Esophagus squamous epithelium (tissue), 5 donors: ENCODE results near the gene NR6A1. TPM values are rescaled to one million over a fixed set of nuclear protein-coding genes. Genes with fewer than 3 reads are reported as not detected.

ENCODE experiments used
- DNase-seq: peaks from one replicate; lab custom pipeline; 2025; lab: John Stamatoyannopoulos, UW
- H3K27ac ChIP-seq, 4 donors: fragments of 200-600 bp; sonication (generic); one replicate each; pipeline ENCODE4 v1.5.1; 2016 to 2019; ENCODE audit warnings: mild to moderate bottlenecking in 1 of 4
- H3K27me3 ChIP-seq, 4 donors: fragments of 200-600 bp; sonication (generic); 1 replicate in 3 of 4; 2 replicates in 1 of 4; pipeline versions ENCODE4 v1.5.1 to v1.6.0; 2017 to 2021; ENCODE audit warnings: antibody characterized with exemption in 1 of 4
- H3K36me3 ChIP-seq, 3 donors: fragments of 200-600 bp; sonication (generic); one replicate each; pipeline ENCODE4 v1.5.1; 2016 to 2019
- H3K4me1 ChIP-seq, 3 donors: fragments of 200-600 bp; sonication (generic); one replicate each; pipeline ENCODE4 v1.5.1; 2017 to 2019
- H3K4me3 ChIP-seq, 4 donors: fragments of 200-600 bp; sonication (generic); 1 replicate in 3 of 4; 2 replicates in 1 of 4; pipeline ENCODE4 v1.5.1; 2016 to 2019; ENCODE audit warnings: mild to moderate bottlenecking in 2 of 4, moderate library complexity in 1 of 4
- H3K9me3 ChIP-seq, 3 donors: fragments of 200-600 bp; sonication (generic); one replicate each; pipeline ENCODE4 v1.5.1; 2016 to 2019
- POLR2A ChIP-seq, 4 donors: fragments of 450-650 bp; IDR thresholded peaks; one replicate each; pipeline ENCODE4 v1.6.1; 2017; ENCODE audit warnings: antibody characterized with exemption in 4 of 4, mild to moderate bottlenecking in 4 of 4, moderate library complexity in 3 of 4
- WGBS, 2 donors: methylation state at CpG; one replicate each; pipeline ENCODE4 v1.1.5; 2018; 5-methylcytosine and 5-hydroxymethylcytosine counted together
- intact Hi-C: fragments of 100-400 bp; cut with DNase I; formaldehyde crosslinking; loops from one replicate; pipeline ENCODE4 v1.15.0; 2022
- total RNA-seq, 4 donors: library from RNA; depleted of rRNA; stranded (reverse); fragments of >200 nt; gene quantifications; one replicate each; pipeline ENCODE4 v1.1.0, GENCODE V29; 2016
- TF ChIP-seq, protein P1 (sequence below), 6 experiments: fragments of 450-650 bp in 4 of 6; fragments of 200-600 bp in 2 of 6; sonication (generic) in 2 of 6; IDR thresholded peaks; one replicate each; pipeline ENCODE4 v1.5.1; 2016 to 2019; ENCODE audit warnings: antibody characterized with exemption in 6 of 6, mild to moderate bottlenecking in 4 of 6, moderate library complexity in 4 of 6
- donor health status: DM: yes; HTN: yes; CAD: no.

NR6A1 gene
- total RNA-seq, 4 donors from 2014 or later, result 1.9 to 4.0 (median 2.7) TPM

DNA sequence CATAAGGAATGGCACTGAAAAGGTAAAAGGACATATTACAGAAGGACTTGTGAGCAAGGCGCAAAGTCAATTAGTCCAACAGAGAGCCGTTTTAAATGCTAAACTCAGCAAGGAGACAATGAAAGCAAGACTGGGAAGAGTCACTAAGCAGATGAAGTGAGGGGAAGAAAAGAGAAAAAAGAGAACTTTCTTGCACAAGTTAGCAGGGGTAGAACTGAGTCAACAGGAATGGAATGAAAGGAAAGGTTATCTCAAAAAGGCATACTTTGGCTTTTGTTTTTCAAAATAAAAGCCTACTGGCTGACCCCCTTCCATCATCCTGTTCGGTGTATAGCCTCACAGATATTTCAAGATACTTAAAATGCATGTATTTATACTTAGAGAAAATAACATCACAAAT, 75.0 kb downstream of the NR6A1 start:
- Histone ChIP-seq H3K36me3 (no peaks in the 10 kb centered on the region), H3K4me1 (no peaks in the 10 kb centered on the region), H3K27ac (no peak overlapping the region), H3K27me3 (no peaks in the 10 kb centered on the region), H3K9me3 (no peaks in the 10 kb centered on the region), H3K4me3 (no peak overlapping the region)
- 85 to 93% methylated on average over 3 of the region's 3 CpGs for WGBS, 2 donors
- DNase-seq, result no peak
- intact Hi-C loops, result no loop called here
- TF ChIP-seq, protein P1, sequence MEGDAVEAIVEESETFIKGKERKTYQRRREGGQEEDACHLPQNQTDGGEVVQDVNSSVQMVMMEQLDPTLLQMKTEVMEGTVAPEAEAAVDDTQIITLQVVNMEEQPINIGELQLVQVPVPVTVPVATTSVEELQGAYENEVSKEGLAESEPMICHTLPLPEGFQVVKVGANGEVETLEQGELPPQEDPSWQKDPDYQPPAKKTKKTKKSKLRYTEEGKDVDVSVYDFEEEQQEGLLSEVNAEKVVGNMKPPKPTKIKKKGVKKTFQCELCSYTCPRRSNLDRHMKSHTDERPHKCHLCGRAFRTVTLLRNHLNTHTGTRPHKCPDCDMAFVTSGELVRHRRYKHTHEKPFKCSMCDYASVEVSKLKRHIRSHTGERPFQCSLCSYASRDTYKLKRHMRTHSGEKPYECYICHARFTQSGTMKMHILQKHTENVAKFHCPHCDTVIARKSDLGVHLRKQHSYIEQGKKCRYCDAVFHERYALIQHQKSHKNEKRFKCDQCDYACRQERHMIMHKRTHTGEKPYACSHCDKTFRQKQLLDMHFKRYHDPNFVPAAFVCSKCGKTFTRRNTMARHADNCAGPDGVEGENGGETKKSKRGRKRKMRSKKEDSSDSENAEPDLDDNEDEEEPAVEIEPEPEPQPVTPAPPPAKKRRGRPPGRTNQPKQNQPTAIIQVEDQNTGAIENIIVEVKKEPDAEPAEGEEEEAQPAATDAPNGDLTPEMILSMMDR (IDR thresholded peaks at IDR 0.05), result no peak
- no peak for TF ChIP-seq POLR2A (IDR thresholded peaks at IDR 0.05)

DNA sequence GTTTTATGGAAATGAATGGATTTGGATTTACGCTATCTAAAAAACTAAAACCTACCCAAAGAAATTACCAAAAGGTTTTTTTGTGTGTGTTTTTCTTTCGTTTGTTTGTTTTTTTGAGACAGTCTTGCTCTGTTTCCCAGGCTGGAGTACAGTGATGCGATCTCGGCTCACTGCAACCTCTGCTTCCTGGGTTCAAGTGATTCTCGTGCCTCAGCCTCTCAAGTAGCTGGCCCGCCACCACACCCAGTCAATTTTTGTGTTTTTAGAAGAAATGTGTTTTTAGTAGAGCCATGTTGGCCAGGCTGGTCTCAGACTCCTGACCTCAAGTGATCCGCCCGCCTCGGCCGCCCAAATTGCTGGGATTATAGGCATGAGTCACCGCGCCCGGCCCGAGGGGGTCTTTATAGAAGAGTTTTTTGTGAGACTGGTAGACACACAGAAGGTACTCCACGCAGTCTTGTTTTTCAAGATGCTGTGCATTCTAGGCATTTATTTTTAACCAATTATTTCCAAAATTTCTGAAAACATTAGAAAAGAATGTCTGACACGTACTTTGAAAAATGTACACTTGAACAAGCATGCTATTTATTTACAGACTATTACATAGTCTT, 75.7 kb downstream of the NR6A1 start:
- intact Hi-C loops, result no loop called here
- no peaks in the 10 kb centered on the region for H3K27me3 ChIP-seq
- no peaks in the 10 kb centered on the region for H3K4me1 ChIP-seq
- no peaks in the 10 kb centered on the region for H3K9me3 ChIP-seq
- 91% methylated on average over 16 of the region's 16 CpGs for WGBS, 2 donors
- H3K36me3 ChIP-seq, result no peaks in the 10 kb centered on the region
- H3K27ac ChIP-seq, result no peak overlapping the region
- TF ChIP-seq, protein P1 (IDR thresholded peaks at IDR 0.05), result no peak
- no peak for DNase-seq
- H3K4me3 ChIP-seq, result no peak overlapping the region

DNA sequence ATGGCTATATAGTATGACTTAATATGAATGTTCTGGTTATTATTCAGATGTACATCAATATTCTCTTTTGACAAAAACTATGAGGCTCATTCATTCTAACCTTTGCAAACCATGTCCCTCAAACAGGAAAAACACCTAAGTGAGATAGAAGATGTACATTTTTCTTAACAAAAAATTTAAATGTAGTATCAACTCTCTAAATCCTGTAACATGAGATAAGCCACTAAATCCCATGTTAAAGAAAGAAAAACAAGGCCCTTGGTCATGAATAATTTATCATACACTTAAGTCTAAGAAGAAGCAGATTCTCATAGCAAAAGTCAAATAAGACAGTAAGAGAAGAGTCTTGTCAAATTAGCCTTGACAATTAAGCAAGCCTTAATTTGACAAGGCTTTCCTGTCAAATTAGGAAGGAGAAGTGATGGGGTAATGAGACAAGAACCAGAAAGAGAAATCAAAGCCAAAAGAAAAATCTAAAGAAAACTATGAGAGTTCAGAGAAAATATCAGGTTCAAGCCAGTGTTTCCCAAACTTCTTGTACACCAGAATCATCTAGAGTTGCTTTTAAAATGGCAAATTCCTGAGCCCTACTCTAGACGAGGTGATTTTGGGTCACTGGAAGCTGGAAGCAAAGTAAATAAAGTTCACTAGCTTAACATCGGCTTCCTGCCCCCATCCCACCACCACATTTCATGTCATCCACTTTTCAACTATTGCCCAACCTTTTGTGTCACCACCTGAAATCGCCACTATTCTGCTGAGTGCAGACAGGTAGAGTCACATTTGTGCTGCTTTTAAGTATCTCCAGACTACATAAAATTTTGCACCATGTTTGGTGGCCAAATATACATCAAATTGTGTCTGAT, 76.5 kb downstream of the NR6A1 start:
- H3K4me1 ChIP-seq, result no peaks in the 10 kb centered on the region
- no peaks in the 10 kb centered on the region for H3K9me3 ChIP-seq

DNA sequence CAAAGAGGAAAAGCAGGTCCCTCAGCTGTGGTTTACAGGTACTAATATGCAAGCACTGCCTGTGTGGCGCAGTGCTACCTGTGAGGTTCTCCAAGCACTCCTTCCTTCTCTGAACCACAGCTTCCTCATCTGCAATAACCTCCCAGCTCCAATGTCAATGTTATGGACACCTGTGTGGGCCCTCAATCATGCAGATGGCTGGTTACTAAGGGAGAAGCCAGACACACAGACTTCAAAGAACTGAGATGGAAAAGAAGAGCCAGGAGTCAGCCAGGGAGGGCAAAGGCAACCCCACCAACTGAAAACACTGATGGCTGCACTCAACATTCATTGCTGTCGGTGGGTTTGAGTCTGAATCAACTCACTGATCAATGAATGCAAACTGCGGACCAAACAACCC, 77.7 kb downstream of the NR6A1 start:
- Histone ChIP-seq H3K4me3 (no peak overlapping the region), H3K27ac (no peak overlapping the region), H3K9me3 (no peaks in the 10 kb centered on the region), H3K27me3 (no peaks in the 10 kb centered on the region), H3K4me1 (no peaks in the 10 kb centered on the region), H3K36me3 (no peaks in the 10 kb centered on the region)
- DNase-seq, result no peak
- intact Hi-C loops, result no loop called here
- 94 to 100% methylated on average over 3 of the region's 3 CpGs for whole genome bisulfite sequencing, 2 donors
- TF ChIP-seq POLR2A (IDR thresholded peaks at IDR 0.05), result no peak
- TF ChIP-seq, protein P1 (IDR thresholded peaks at IDR 0.05), result no peak

More for the DNA sequence above, 76.5 kb downstream of the NR6A1 start:
- no peak overlapping the region for H3K27ac ChIP-seq
- H3K4me3 ChIP-seq, result no peak overlapping the region
- H3K27me3 ChIP-seq, result no peaks in the 10 kb centered on the region
- WGBS, 2 donors, result 74 to 77% methylated on average over 3 of the region's 3 CpGs
- no peaks in the 10 kb centered on the region for H3K36me3 ChIP-seq
- intact Hi-C loops, result no loop called here
- no peak for TF ChIP-seq POLR2A (IDR thresholded peaks at IDR 0.05)
- TF ChIP-seq, protein P1 (IDR thresholded peaks at IDR 0.05), result no peak
- DNase-seq, result no peak

DNA sequence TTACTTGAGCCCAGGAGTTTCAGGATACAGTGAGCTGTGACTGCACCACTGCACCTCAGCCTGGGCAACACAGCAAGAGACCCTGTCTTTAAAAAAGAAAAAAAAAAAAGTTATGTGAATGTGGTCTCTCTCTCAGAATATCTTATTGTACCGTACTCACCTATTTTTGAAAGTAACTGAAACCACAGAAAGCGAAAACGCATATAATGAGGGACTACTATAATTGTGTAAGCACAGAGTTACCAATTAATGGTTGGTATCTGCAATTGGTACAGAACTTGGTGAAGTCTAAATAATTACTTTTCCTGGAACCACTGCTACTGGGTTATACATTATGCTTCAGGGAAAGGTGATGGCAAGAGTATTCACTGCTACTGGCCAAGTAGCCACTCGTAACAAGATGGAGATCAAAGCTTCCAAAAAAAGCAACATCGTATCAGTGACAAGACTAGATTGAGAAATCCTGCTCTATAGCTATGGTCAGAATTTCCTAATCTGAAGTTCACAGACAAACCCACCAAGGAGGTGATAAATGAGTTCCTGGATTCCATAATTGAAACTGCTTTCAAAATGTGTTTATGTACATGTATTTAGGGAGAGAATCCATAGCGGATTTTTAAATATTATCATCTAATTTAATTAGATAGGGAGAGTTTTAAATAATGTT, 82.7 kb downstream of the NR6A1 start:
- intact Hi-C loops, result no loop called here
- TF ChIP-seq, protein P1 (IDR thresholded peaks at IDR 0.05), result no peak
- Histone ChIP-seq H3K36me3 (no peaks in the 10 kb centered on the region), H3K4me1 (no peaks in the 10 kb centered on the region), H3K27me3 (no peaks in the 10 kb centered on the region), H3K4me3 (no peak overlapping the region), H3K9me3 (no peaks in the 10 kb centered on the region), H3K27ac (no peak overlapping the region)
- WGBS, 2 donors, result 84 to 90% methylated on average over 6 of the region's 6 CpGs
- no peak for DNase-seq
